ENCODE measurements around the gene CXorf51B.
"Not testable (repeated sequence)": the region's sequence is repeated elsewhere in the genome, so short reads cannot be mapped to it uniquely, and the experiment has no call there.

The CXorf51B gene

DNA sequence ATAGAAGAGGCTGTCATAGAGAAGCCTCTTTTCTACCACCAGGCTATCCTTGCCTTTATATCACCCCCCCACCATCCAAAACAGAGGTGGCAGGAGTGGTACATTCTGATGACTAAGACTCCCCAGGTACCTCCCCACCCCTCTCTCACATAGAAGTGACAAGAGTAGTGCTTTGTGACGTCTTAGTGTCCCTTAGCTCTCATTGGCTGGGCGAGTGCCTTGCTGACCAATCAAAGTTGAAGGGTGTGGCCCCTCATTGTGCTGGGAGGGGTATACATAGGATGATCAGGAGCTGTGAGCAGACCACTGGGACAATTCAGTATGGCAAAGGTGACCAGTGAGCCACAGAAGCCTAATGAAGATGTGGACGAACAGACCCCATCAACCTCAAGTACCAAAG, at the start of gene CXorf51B:
CXorf51B (plus strand) TSS at position 301 of the 400 bp plus-strand sequence; CDS start at position 322, 21 bp downstream.
- not testable (repeated sequence) for DNase-seq

GRCh38 chrX:146814644-146815043, 5.1 kb downstream of the CXorf51B start, which contains the start of gene CXorf51A:
CXorf51A (minus strand) TSS chrX:146814744; CDS start chrX:146814723, 21 bp downstream.
- DNase-seq = not testable (repeated sequence)

DNA sequence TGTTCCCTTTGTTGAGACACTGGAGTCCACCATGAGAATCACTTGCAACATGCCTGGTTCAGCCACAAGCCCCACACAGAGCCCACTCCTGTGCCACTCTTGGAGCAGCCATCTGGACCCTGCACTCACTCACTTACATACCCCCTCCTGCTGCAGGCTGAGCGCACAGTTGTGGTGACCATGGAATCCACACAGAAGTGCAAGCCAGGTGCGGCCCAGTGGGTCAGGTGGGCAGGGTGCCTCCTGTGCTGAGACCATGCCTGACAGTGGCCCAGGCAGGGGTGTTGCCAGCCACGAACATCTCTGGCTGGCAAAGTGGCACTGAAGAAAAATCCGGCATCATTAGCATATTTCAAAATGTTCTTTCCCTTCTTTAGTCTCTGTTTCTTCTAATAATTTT, 22.4 kb downstream of the CXorf51B start:
- TF ChIP-seq GATA1 (IDR thresholded peaks at IDR 0.05; ENCODE audit: low read depth, low read length) (no peak), POLR2A (IDR thresholded peaks at IDR 0.05; ENCODE audit: low read length) (no peak)

DNA sequence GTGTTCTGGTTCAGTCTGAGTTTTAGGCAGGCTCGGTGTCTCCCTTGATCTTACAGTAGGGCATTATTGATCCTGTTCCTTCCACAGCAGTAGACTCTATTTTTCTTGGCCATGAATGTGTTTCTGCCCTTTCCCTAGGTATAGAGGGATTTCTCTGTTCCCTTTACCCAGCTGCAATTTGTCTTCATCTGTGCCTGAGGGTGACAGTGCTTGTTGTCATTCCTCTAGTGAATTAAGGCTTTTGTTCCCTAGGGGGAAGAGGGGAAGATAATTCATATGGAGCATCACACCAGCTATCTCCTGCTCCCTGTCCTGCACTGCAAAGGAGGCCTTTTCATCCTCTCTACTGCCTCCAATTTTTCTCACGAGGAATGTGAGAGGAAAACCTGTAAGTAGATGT, 44.7 kb downstream of the CXorf51B start:
- TF ChIP-seq GATA1 (IDR thresholded peaks at IDR 0.05; ENCODE audit: low read depth, low read length) = no peak
- TF ChIP-seq POLR2A (IDR thresholded peaks at IDR 0.05; ENCODE audit: low read length) = no peak

More for the DNA sequence above, 22.4 kb downstream of the CXorf51B start:
- no peak for DNase-seq

More for the DNA sequence above, 44.7 kb downstream of the CXorf51B start:
- no peak for DNase-seq

All from erythroblast (primary cell).